PFSK-1 (cell line): Measurements from ENCODE around the gene SGCA.

ENCODE experiments used
- FOXP2 ChIP-seq: optimal IDR thresholded peaks from 2 replicates; pipeline ENCODE3; 2011; ENCODE audit warnings: borderline replicate concordance, control low read depth, inconsistent platforms; ENCODE audit not compliant: insufficient read depth; ENCODE audit errors: extremely low read length, extremely low read depth
- POLR2AphosphoS5 ChIP-seq: IDR thresholded peaks from 2 replicates; pipeline ENCODE4 v1.6.1; 2012; ENCODE audit warnings: low read depth, mild to moderate bottlenecking, control low read depth, low read length, moderate library complexity
- SIN3A ChIP-seq: IDR thresholded peaks from 2 replicates; pipeline ENCODE4 v1.6.1; 2012; ENCODE audit warnings: mild to moderate bottlenecking, low read length, moderate library complexity, borderline replicate concordance; ENCODE audit not compliant: insufficient read depth
- TAF1 ChIP-seq: IDR thresholded peaks from 2 replicates; pipeline ENCODE4 v1.6.1; 2012; ENCODE audit warnings: low read length, control low read depth, borderline replicate concordance; ENCODE audit not compliant: insufficient read depth
- TF ChIP-seq, protein P1 (sequence below), 2 experiments: IDR thresholded peaks; 2 replicates each; pipeline versions ENCODE4 v1.6.1 to v1.8.0; 2011 to 2012; ENCODE audit warnings: low read depth in 2 of 2, low read length in 2 of 2, control low read depth in 1 of 2, inconsistent platforms in 1 of 2, mild to moderate bottlenecking in 1 of 2, moderate library complexity in 1 of 2; ENCODE audit not compliant: insufficient read depth in 1 of 2

SGCA gene

DNA sequence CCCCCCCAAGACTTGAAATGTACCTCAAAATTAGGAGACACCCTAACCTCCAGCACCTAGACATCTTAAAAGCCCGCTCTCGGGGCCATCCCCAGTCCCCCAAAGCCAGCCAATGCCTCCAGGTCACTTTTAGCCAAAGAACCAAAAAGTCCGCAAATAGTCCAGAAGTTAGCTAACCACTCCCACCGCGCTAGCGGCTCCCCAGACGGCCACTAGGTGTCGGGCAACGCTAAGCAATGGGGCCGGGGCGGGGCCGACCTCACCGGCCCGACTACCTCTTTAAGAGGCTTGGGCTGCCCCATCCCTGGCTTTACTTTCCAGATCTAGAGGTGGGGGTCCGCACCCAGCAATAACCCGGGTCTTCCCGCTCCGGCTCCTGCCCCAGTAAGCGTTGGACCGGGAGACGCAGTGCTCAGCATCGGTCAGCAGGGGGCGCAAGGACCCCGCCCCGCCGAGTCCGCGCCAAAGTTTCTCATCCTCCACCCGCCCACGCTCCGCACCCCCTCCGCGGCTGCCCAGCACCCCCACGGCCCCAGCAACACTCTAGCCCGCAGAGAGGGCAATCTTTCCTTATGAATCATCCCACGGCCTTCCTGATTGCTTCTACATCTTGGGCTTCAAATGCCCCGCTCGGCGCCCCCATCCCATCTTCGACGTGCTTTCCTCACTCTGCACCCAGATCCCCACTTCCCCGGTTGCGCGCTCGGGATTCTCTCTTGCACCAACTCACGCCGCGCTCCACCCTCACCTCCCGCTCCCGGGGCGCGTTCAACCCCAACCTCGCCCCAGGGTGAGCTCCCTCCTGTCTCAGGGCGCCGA, 34.9 kb downstream of the SGCA start:
- peak; percentile 70 for TF ChIP-seq FOXP2
- TF ChIP-seq POLR2AphosphoS5, result no peak
- TF ChIP-seq SIN3A, result no peak
- TF ChIP-seq TAF1, result no peak

DNA sequence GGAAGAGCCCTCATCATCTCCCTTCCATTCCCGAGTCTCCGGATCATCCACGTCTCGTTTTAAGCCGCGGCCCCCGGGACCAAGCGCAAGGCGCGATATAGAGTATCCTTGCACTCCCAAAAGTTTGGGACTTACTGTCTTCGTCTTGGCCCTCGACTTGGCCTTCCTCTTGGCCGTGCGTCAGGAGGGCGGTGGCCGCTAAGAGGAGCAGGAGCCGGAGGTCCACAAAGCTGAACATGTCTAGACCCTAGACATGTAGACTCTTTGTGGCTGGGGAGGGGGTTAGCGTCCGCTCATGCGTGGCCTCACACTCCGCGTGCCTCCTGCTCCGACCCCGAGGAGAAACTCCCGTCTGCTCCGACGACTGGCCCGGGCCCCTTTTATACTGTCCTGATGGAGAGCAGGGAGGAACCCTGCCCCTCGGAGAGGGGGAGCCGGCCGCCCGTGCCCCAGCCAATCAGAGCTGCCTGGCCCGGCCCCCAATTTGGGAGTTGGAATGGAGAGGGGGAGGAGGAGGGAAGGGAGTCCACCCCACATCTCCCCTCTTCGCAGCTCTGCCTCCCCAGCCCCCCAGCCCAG, 35.6 kb downstream of the SGCA start, which contains the start of gene COL1A1:
Gene COL1A1, minus strand, starts transcription at position 356 of the 579 bp plus-strand sequence. Its CDS starts 118 bp downstream, at position 238.
- TF ChIP-seq FOXP2 (no peak), SIN3A (no peak), POLR2AphosphoS5 (no peak), TAF1 (no peak)
- TF ChIP-seq, protein P1, sequence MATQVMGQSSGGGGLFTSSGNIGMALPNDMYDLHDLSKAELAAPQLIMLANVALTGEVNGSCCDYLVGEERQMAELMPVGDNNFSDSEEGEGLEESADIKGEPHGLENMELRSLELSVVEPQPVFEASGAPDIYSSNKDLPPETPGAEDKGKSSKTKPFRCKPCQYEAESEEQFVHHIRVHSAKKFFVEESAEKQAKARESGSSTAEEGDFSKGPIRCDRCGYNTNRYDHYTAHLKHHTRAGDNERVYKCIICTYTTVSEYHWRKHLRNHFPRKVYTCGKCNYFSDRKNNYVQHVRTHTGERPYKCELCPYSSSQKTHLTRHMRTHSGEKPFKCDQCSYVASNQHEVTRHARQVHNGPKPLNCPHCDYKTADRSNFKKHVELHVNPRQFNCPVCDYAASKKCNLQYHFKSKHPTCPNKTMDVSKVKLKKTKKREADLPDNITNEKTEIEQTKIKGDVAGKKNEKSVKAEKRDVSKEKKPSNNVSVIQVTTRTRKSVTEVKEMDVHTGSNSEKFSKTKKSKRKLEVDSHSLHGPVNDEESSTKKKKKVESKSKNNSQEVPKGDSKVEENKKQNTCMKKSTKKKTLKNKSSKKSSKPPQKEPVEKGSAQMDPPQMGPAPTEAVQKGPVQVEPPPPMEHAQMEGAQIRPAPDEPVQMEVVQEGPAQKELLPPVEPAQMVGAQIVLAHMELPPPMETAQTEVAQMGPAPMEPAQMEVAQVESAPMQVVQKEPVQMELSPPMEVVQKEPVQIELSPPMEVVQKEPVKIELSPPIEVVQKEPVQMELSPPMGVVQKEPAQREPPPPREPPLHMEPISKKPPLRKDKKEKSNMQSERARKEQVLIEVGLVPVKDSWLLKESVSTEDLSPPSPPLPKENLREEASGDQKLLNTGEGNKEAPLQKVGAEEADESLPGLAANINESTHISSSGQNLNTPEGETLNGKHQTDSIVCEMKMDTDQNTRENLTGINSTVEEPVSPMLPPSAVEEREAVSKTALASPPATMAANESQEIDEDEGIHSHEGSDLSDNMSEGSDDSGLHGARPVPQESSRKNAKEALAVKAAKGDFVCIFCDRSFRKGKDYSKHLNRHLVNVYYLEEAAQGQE (IDR thresholded peaks at IDR 0.05; ENCODE audit: insufficient read depth in 1 of 2, low read depth in 2 of 2, low read length in 2 of 2), result no peak

DNA sequence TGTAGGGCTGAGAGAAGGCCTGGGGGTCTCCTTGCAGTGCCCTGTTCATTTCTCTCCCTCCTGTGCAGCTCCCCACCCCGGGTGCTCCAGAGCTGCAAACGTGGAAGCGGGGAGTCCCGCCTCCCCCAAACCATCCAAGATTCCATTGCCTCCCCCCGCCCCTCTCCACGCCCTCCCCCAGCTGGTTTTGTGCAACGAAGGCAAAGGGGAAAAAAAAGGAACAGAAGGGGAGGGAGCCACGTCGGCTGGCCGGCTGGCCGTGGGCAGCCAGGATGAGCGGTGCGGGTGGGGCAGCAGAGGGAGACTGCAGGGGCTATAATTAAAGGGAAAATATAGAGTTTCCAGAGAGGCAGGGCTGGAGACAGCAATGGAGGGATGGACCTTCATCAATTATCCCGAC, 37.3 kb downstream of the SGCA start:
- TF ChIP-seq, protein P1 (IDR thresholded peaks at IDR 0.05; ENCODE audit: insufficient read depth in 1 of 2, low read depth in 2 of 2, low read length in 2 of 2), result no peak
- no peak for TF ChIP-seq FOXP2
- no peak for TF ChIP-seq TAF1
- TF ChIP-seq POLR2AphosphoS5, result no peak
- no peak for TF ChIP-seq SIN3A

DNA sequence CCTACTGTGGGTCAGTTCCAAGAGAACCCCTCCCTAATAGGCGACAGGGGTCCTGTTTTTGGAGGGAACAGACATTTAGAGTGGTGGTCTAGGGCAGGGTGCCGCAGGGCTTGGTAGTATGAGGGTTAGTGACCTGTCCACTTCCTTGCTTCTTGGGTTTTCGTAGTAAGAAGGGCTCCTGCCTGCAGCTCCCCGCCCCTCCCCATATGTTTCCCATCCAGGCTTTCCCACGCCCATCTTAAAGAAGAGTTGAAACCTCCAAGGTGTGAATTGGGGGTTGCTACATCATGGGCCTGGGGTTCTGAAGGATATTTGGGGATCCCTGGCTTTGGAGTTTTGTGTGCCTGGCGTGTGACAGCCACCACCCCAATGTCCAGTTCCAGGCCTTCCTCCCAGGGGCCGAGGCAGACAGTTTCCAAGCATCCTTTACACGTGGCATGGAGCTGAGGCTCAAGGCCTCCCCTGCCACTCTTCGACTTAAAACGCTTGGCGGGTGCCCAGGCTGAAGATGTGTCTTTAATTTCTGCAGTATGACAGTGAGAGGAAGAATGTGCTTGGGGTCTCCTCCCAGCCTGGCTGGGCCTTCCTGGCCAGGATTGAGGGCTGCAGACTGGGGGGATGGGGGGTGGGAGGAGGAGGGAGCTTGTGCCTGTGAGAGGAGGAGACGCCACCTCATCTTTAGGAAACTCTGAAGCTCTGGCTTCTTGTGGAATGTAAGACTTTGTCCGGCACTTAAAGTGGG, 38.0 kb downstream of the SGCA start:
- TF ChIP-seq FOXP2, result no peak

DNA sequence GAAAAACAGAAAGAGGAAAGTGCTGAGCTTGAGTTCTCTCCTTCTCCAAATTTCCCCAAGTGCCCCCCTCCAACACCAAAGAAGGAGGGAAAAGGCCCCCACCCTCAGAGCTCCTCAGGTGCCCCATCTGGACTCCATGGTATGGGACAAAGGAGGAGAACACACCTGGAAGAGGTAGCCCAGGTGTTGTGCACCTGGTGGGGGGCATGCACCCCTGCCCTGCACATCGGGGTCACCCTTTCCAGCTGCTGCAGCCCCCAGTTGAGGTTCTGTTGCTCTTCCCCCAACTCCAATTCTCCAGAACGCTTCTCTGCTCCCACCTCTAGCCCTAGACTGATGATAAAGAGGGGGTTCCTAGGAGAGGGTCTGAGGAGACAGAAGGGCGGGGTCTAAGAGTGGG, 38.6 kb downstream of the SGCA start:
- TF ChIP-seq POLR2AphosphoS5, result no peak
- TF ChIP-seq SIN3A, result no peak
- no peak for TF ChIP-seq FOXP2
- no peak for TF ChIP-seq TAF1
- TF ChIP-seq, protein P1 (IDR thresholded peaks at IDR 0.05; ENCODE audit: insufficient read depth in 1 of 2, low read depth in 2 of 2, low read length in 2 of 2), result no peak
